OCI-LY7 (cell line): ENCODE data around the gene OFD1. TPM values are rescaled to one million over a fixed set of nuclear protein-coding genes. Genes with fewer than 3 reads are reported as not detected.

Experiments
- BruUV-seq: library from RNA; stranded (reverse); fragments of 400-500 nt; replicated peaks from 2 replicates; lab custom pipeline; 2021; lab: Mats Ljungman, UMichigan
- CTCF ChIA-PET: fragments of 300-600 bp; sonication (Branson Sonifier 250); formaldehyde crosslinking; loops from one replicate; lab custom pipeline; 2022; ENCODE audit warnings: antibody characterized with exemption; ENCODE audit not compliant: unreplicated experiment; lab: Charles Lee
- POLR2A ChIA-PET: fragments of 300-600 bp; sonication (Branson Sonifier 250); formaldehyde crosslinking; loops from one replicate; lab custom pipeline; 2022; ENCODE audit warnings: antibody characterized with exemption; lab: Charles Lee
- DNase-seq: peaks from one replicate; pipeline ENCODE4 v3.0.0-alpha.2; 2015; ENCODE audit warnings: low spot score
- H2AFZ ChIP-seq: fragments of 200-600 bp; sonication (generic), shearing (Covaris generic); 2 replicates; pipeline ENCODE4 v1.6.1; 2014; ENCODE audit warnings: mild to moderate bottlenecking, antibody characterized with exemption, low read length, moderate library complexity
- H3K27ac ChIP-seq: fragments of 200-600 bp; sonication (generic); 2 replicates; pipeline ENCODE4 v1.5.1; 2014; ENCODE audit warnings: mixed run types, low read depth, mild to moderate bottlenecking, moderate library complexity, low read length, inconsistent platforms; ENCODE audit not compliant: poor library complexity, severe bottlenecking
- H3K36me3 ChIP-seq: fragments of 200-600 bp; sonication (generic); 2 replicates; pipeline ENCODE4 v1.6.1; 2014; ENCODE audit warnings: mild to moderate bottlenecking, antibody characterized with exemption, low read length, moderate library complexity, mixed read lengths; ENCODE audit not compliant: insufficient read depth
- H3K4me1 ChIP-seq: fragments of 200-600 bp; sonication (generic); 2 replicates; pipeline ENCODE4 v1.5.1; 2014; ENCODE audit warnings: mild to moderate bottlenecking, low read length; ENCODE audit not compliant: insufficient read depth, poor library complexity, severe bottlenecking
- H3K4me2 ChIP-seq: fragments of 200-600 bp; sonication (generic); 2 replicates; pipeline ENCODE4 v1.6.1; 2014; ENCODE audit warnings: mild to moderate bottlenecking, low read length
- H3K4me3 ChIP-seq: fragments of 200-600 bp; sonication (generic); 2 replicates; pipeline ENCODE4 v1.5.1; 2014; ENCODE audit warnings: mild to moderate bottlenecking, low read depth, low read length; ENCODE audit not compliant: poor library complexity, severe bottlenecking
- H3K79me2 ChIP-seq: fragments of 200-600 bp; sonication (generic); 2 replicates; pipeline ENCODE4 v1.6.1; 2016; ENCODE audit warnings: low read depth, mild to moderate bottlenecking, low read length, moderate library complexity, mixed read lengths; ENCODE audit not compliant: insufficient read depth
- H3K9me2 ChIP-seq: fragments of 200-600 bp; sonication (generic); 2 replicates; pipeline ENCODE4 v1.6.1; 2016; ENCODE audit warnings: mild to moderate bottlenecking, low read length, mixed read lengths; ENCODE audit not compliant: insufficient read depth
- H3K9me3 ChIP-seq: fragments of 200-600 bp; sonication (generic); 2 replicates; pipeline ENCODE4 v1.6.1; 2014; ENCODE audit warnings: mild to moderate bottlenecking, mixed run types, low read length, mixed read lengths
- H4K20me1 ChIP-seq: fragments of 200-600 bp; sonication (generic); 2 replicates; pipeline ENCODE4 v1.6.1; 2014; ENCODE audit warnings: mild to moderate bottlenecking, antibody characterized with exemption, low read length, moderate library complexity, mixed read lengths; ENCODE audit not compliant: insufficient read depth
- CTCF ChIP-seq: fragments of 200-600 bp; sonication (generic); conservative IDR thresholded peaks from 2 replicates; pipeline ENCODE4 v1.5.1; 2014; ENCODE audit warnings: mild to moderate bottlenecking, antibody characterized with exemption, low read length, moderate library complexity, mixed read lengths
- EZH2phosphoT487 ChIP-seq: fragments of 200-600 bp; sonication (generic); IDR thresholded peaks from 2 replicates; pipeline ENCODE4 v1.6.1; 2018; ENCODE audit warnings: low read depth, borderline replicate concordance, mild to moderate bottlenecking, mixed run types, antibody characterized with exemption, low read length, moderate library complexity, mixed read lengths
- intact Hi-C: fragments of 100-400 bp; cut with micrococcal nuclease; formaldehyde crosslinking; loops from one replicate; pipeline ENCODE4 v1.10.0; 2022; ENCODE audit not compliant: unreplicated experiment
- total RNA-seq, 2 experiments: library from RNA; depleted of rRNA in 1 of 2; stranded (reverse); fragments of >200 nt in 1 of 2; shearing (Covaris generic) in 1 of 2; gene quantifications; 2 replicates each; pipeline ENCODE4 v1.2.3, GENCODE V29; 2014 to 2022

The OFD1 gene
- total RNA-seq, 2 experiments from 2014 or later = 60.7 to 64.7 TPM

GRCh38 chrX:13694983-13695382 is 39.6 kb upstream of the OFD1 start:
- Histone ChIP-seq H3K4me1 (peaks cover 85% of the 10 kb centered on the region), H3K9me2 (no peaks in the 10 kb centered on the region), H3K36me3 (no peaks in the 10 kb centered on the region; the same call in 1 of the 2 replicates), H3K27ac (no peak overlapping the region), H4K20me1 (peaks cover 27% of the 10 kb centered on the region; the same call in 1 of the 2 replicates), H2AFZ (no peak overlapping the region), H3K4me3 (no peak overlapping the region), H3K9me3 (no peaks in the 10 kb centered on the region), H3K79me2 (peaks cover 98% of the 10 kb centered on the region), H3K4me2 (peak overlapping the region; percentile 41)
- no peak for DNase-seq
- intact Hi-C loops = loop anchor here (5.0 kb wide), 1 partner anchor 37 kb away; the partner anchor contains the start of genes OFD1 and TRAPPC2
- CTCF ChIA-PET = no interaction called here
- BruUV-seq = no TSS peak
- POLR2A ChIA-PET = interaction anchor here (1.4 to 5.1 kb wide), 4 partner anchors 8 to 60 kb away, joined by 3 to 43 read pairs (median 4); partner anchors contain the start of gene RAB9A
- TF ChIP-seq CTCF (no peak), EZH2phosphoT487 (no peak)

GRCh38 chrX:13695601-13696115 is 38.9 kb upstream of the OFD1 start:
- Histone ChIP-seq H3K27ac (no peak overlapping the region), H3K9me2 (no peaks in the 10 kb centered on the region), H3K36me3 (no peaks in the 10 kb centered on the region; the same call in 1 of the 2 replicates), H2AFZ (no peak overlapping the region), H3K79me2 (peaks cover 98% of the 10 kb centered on the region), H3K9me3 (no peaks in the 10 kb centered on the region), H4K20me1 (peaks cover 23% of the 10 kb centered on the region; the same call in 1 of the 2 replicates), H3K4me2 (no peak overlapping the region), H3K4me3 (no peak overlapping the region), H3K4me1 (peaks cover 80% of the 10 kb centered on the region)
- TF ChIP-seq CTCF = no peak
- no peak for TF ChIP-seq EZH2phosphoT487
- no peak for DNase-seq
- POLR2A ChIA-PET = interaction anchor here (1.0 to 5.1 kb wide), 4 partner anchors 9 to 38 kb away, joined by 3 to 43 read pairs (median 5); partner anchors contain the start of gene RAB9A
- no TSS peak for BruUV-seq
- intact Hi-C loops = loop anchor here (5.0 kb wide), 1 partner anchor 37 kb away; the partner anchor contains the start of genes OFD1 and TRAPPC2
- CTCF ChIA-PET = no interaction called here

DNA sequence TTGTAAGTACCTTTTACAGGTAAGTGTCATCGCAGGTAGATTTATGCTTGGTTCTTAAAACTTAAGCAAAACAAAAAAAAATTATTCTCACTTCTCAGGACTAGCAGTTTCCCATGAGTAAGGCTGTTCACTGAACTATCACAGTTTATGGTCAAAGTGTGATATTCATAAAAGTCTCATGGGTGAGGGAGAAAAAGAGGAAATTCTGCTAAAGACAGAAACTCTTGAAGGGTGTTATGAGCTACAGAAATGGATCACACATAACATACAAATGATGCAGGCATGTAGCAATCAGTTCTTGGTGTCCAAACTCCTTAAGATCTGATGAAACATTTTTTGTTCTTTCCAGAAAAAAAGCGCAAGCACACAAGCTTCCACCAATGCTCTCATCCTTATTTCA is 37.1 kb upstream of the OFD1 start:
- CTCF ChIA-PET = no interaction called here
- Histone ChIP-seq H3K4me1 (peaks cover 62% of the 10 kb centered on the region), H2AFZ (no peak overlapping the region), H4K20me1 (peaks cover 22% of the 10 kb centered on the region; the same call in 1 of the 2 replicates), H3K79me2 (peaks cover 89% of the 10 kb centered on the region), H3K4me2 (peak overlapping the region; percentile 70), H3K4me3 (no peak overlapping the region), H3K36me3 (no peaks in the 10 kb centered on the region; the same call in 1 of the 2 replicates), H3K27ac (peak overlapping the region; percentile 32), H3K9me3 (no peaks in the 10 kb centered on the region), H3K9me2 (no peaks in the 10 kb centered on the region)
- intact Hi-C loops = loop anchor here (5.0 kb wide), 1 partner anchor 35 kb away; the partner anchor contains the start of genes OFD1 and TRAPPC2
- DNase-seq = peak; percentile 16
- no peak for TF ChIP-seq EZH2phosphoT487
- TF ChIP-seq CTCF = no peak
- BruUV-seq = no TSS peak
- POLR2A ChIA-PET = interaction anchor here (0.9 to 5.1 kb wide), 5 partner anchors 10 to 38 kb away, joined by 3 to 43 read pairs (median 4); partner anchors contain the start of genes OFD1, RAB9A and TRAPPC2
